ENCODE data around the gene KLHL7.

KLHL7 gene, protein sequence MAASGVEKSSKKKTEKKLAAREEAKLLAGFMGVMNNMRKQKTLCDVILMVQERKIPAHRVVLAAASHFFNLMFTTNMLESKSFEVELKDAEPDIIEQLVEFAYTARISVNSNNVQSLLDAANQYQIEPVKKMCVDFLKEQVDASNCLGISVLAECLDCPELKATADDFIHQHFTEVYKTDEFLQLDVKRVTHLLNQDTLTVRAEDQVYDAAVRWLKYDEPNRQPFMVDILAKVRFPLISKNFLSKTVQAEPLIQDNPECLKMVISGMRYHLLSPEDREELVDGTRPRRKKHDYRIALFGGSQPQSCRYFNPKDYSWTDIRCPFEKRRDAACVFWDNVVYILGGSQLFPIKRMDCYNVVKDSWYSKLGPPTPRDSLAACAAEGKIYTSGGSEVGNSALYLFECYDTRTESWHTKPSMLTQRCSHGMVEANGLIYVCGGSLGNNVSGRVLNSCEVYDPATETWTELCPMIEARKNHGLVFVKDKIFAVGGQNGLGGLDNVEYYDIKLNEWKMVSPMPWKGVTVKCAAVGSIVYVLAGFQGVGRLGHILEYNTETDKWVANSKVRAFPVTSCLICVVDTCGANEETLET

DNA sequence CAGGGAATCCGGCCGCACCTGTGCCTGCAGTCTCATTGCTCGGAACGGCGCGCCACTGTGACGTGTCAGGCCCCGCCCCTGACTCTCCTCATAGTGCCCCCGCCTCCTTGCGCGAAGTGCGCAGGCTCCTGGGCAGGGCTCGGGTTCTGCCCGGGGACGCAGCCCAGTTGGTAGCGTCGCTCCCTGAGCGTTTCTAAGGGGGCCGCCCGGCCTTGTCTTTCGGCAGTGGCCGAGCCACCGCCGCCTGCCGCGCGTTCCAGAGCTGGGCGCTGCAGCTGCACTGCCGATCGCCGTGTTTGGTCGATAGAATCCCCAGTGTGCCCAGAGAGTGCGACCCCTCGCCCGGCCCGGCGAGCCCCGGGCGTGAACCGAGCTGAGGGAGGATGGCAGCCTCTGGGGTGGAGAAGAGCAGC, at the start of gene KLHL7:
TSS of gene KLHL7 (plus strand) at position 142 of the 413 bp plus-strand sequence. CDS start at position 384, 242 bp downstream.
- peak; percentile 94 for DNase-seq

DNA sequence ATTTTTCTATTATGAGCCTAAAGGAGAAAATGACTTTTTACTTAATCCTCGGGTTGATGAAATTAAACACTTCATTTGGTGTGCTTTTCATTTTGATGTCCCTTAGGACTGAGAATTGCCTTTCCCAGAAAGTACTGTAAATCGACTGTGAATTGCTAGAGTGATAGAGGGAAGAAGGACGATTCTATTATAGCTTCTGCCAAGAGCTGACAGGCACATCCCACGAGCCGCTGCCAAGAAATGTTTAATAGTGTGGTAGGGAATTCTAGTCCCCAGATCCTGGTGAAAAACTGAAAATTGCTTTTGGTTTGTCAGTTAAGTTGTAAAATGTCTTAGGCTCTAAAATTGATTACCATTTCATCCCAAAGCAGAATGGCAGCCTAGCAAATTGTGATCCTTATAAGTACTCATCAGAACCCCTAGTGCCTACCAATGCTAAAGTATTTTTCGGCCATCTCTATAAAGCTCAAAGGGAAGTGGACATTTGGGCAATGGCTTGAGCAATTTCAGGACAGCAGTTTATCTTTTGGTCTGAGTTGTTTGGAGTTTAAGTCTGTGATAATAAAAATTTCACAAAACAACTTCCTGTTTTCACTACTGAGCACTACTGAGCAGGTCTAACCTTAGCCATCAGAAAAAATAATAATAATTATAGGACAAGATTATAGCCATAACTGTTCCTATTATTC, 47.0 kb upstream of the KLHL7 start:
- no peak for DNase-seq

DNA sequence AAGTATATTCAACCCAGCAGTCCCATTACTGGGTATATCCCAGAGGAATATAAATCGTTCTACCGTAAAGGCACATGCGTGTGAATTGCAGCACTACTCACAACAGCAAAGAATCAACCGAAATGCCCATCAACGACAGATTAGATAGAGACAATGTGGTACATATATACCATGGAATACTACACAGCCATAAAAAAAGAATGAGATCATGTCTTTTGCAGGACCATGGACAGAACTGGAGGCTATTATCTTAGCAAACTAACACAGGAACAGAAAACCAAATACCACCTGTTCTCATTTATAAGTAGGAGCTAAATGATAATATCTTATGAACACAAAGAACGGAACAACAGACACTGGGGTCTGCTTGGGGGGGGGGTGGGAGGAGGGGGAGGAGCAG, 44.3 kb upstream of the KLHL7 start:
- DNase-seq: no peak

DNA sequence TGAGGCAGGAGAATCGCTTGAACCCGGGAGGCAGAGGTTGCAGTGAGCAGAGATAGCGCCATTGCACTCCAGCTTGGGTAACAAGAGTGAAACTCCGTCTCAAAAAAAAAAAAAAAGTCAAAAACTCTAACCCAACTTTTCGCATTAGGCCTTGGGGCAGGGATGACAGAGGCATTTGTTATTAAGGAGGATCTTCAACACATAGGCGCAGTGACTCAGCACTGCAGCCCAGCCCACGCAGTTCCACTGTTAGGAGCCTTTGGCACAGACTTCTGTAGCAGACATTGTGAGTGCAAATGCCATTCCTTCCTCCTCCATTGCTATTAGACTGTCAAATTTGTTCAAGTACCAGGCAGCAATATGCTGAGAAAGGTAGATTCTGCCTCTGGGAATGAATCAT, 43.1 kb upstream of the KLHL7 start:
- no peak for DNase-seq

DNA sequence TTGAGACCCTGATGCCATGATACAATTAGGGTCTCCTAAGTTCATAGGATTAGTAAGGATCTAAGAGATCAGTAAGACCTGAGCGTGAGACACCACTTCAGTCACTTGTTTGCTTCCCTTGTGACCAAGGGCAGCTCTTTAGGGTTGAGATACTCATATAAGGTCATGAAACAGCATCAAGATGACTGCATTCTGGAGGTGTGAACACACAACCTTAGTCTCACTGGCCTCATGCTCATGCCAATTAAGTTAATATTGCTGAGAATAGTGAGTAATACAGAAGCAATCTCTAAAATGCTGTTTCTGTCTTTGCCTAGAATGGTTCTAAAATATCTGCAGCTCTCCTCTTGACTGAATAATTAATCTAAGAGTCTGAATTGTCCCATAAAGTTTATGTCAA, 39.6 kb upstream of the KLHL7 start:
- no peak for DNase-seq

DNA sequence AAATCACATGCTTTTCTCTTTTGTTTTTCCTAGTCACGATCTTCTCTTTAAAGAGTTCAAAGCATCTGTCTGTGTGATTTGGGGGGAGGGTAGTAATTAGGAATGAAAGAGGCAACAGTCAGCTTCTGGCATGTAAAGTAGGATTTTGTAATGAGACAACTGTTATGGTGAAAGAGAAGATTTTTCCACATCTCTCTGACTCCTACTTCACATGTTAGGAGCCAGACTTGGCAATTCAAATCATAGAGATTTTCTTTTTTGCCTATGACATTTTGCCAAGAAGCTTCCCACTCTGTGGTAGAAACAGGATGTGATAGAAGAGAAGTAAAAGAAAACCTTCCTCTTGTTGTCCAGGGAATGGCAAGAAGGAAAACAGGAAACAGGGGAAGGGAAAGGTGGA, 38.3 kb upstream of the KLHL7 start:
- no peak for DNase-seq

DNA sequence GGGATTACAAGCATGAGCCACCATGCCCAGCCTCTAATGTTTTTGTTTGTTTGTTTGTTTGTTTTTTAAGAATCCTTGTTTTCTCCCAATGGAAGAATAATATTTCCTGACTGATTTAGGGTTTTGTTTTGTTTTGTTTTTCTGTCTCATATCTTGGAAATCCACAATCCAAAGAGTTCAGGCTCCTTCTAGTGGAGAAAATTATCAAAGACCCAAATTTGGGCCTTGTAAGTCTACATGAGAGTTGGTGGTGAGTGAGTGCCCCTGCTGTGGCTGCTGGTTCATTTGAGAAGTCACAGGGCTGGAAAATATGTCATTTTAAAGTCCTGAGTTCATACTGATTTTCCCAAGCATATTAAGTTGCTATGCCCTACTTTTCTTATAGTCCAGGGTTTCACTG, 33.5 kb upstream of the KLHL7 start:
- no peak for DNase-seq

DNA sequence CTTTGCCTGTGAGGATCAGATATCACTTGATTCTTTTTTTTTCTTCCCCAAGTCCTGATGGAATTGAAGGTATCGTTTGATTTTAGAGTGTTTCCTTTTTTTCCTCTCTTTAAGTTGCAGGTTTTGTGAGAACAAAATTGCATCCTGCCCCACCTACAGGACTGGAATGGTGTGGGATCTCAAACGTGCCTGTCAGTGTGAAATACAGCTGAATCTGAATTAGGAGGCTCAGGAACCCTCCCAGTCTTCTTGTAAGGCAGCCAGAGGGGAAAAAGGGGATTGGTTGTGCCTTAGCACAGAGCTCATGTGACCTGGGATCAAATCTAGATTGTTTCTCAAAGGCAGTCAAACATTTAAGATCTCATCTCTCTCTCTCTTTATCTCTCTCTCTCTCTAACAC, 32.7 kb upstream of the KLHL7 start:
- DNase-seq: no peak

DNA sequence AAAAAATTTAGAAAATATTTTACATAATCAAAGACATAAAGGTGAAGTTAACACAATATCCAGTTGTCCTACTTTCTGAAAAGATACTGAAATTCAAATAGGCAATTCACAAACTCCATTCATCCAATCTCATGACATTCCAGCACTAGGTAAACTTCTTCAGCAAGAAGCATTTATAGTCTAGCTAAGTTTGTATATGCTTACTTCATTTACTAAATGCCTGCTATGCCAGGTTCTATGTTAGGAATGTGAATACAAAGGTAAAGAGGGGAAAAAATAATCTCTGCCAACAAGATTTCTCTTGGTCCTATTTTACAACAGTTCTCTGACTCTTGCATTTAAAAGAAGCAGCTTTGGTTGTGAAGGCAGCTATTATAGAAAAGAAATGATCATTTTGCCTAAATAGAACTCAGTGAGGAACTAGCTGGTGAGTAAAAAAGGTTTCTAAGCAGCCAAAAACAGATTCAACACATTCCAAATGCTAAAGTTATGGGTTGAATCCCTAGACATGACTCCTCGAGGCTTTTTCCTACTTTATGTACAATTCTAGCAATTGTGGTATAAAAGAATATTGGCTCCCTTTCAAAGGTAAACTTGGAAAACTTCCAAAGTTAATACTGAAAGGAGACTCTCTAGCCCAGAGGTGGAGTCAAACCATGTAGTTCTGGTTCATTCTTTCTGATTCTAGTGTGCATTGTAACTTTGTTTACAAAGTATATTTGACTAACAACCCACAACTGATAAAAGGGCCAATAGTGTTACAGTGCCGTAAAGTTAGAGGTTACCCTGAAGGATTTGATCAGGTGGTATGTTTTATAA, 30.9 kb upstream of the KLHL7 start:
- no peak for DNase-seq

DNA sequence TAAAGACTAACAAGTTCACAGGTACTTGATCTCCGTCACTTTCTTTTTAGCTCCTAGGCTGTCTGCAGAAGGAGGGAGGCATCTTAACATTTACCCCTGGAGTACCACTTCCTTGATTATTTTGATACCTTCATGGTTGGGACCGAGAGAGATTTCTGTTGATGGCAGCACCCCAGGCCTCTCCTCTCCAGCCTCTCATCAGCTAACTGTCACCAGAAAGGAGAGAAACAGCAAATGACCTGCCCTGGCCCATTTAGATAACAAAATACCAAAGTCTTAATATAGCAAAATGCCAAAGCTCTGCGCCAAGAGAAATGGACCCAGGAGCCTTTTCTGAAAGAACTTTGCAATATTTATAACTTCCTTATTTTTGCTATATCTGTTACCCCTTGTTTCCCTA, 30.0 kb upstream of the KLHL7 start:
- no peak for DNase-seq

DNA sequence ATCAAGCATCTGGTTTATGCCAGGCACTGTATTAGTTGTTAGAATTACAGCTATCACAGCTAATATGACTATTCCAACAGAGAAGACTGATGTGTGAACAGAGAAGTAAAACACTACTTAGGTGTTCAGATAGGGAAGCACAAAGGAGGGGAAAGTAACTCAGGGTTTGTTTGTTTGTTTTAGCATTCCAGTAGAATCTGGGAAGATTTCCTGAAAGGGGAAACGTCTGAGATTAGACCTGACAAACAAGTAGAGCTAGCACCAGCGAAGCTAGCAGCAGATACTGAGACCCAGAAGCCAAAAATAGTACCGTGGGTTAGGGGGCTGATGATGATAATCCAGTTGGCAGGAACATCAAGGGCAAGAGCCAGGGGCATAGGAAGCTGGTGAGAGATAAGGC, 28.8 kb upstream of the KLHL7 start:
- no peak for DNase-seq

DNA sequence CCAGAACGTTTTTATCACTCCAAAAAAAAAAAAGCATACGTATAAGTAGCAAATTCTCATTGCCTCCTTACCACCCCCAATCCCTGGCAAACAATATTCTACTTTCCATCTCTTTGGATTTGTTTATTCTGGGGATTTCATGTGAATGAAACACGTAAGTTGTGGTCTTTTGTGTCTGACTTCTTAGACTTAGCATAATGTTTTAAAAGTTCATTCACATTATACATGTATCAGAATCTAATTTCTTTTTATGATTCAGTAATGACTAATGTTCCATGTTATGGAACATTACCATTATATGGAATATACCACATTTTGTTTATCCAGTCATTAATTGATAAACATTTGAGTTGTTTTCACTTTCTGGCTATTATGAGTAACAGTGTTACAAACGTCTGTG, 12.5 kb upstream of the KLHL7 start:
- DNase-seq: no peak

DNA sequence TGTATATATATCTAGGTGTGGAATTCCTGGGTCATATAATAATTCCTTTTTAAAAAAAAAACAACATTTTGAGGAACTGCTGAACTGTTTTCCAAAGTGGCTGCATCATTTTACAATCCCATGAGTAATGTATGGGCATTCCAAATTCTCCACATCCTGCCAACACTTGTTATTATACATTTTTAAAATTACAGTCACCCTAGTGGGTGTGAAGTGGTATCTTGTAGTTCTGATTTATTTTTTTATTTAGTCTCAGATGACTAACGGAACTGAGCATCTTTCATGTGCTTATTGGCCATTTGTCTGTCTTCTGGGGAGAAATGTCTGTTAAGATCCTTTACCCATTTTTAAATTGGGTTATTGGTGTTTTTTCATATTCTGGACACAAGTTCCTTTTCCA, 12.0 kb upstream of the KLHL7 start:
- DNase-seq: no peak

DNA sequence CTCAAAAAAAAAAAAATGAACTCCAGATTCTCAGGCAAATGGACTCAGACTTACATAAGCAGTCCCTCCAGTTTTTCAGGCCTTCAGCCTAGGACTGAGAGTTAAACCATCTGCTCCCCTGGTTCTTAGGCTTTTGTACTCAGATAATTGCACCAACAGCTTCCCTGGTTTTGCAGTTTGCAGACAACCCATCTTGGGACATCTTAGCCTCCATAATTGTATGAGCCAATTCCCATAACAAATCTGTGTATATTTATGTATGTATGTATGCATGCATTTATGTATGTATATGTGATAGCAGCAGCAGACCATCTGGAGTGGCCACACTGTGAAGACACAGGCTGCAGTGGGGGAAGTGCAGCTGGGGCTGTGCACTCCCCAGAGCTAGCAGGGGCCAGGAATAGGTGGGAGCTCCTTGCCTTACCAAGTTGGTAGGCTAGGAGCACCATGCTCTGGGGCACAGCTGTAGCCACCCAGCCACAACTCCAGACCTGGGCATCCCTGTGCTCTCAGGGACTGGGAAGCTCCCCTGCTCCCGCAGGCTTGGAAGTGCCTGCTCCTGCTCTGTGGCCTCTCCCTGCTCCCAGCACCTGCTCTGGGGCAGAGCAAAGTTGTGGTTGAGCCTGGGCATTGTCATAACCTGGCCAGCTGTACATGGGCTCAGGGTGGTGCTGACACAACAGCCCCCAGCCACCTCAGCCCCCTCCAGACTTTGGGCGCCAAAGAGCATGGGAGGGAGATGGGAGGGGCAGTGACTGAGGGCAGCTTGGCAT, 8.9 kb upstream of the KLHL7 start:
- DNase-seq: no peak

DNA sequence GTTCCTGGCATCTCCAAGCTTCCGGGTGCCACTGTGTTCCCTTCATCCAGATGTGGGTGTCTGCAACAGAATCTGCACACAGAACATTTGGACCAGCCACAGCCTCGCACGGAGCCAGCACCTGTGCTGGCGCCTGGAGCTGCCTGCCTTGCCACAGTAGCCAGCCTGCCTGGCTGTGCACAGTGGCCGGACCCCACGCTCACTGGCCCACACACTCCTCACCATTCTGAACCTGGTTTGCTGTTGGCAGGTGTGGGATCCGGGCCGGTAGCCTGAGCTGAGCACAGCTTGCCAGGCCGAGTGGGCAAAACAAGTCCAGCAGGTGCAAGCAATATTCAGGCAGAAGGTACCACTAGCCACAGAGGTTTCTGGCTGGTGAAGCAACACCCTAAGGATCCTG, 7.6 kb upstream of the KLHL7 start:
- DNase-seq: no peak

DNA sequence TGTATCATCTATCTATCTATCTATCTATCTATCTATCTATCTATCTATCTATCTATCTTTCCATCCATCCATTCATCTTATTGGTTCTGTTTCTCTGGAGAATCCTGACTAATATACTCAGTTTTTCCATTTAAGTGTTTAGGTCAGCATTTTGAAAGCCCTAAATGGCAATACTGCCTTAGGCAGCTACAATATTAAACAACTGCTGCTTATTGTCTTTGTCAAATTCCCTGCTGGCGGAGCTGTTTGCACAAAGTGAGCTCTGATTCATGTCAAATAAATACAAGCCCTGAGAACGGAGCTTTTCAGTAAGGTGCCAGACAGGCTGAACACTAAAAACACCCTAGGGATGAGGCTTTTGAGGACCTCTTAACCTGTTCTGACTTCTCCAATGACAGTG, 7.1 kb upstream of the KLHL7 start:
- DNase-seq: no peak

DNA sequence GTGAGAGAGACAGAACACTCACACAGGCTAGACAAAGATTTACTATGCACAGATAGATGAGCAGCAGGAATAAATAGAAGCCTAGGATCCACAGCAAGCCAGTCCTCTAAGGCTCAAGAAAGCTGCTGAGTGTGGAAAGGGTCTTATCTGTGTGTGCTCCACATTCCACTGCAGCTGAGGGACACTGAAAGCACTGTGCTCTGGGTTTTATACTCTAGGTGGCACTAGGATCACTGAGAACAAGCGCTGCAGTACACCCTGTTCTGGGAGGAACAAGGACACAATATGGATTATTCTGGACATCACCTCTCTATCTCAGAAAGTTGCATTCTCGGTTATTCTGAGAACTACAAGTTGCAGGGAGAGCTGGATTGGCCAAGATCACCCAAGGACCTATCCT, 4.9 kb upstream of the KLHL7 start:
- DNase-seq: no peak

DNA sequence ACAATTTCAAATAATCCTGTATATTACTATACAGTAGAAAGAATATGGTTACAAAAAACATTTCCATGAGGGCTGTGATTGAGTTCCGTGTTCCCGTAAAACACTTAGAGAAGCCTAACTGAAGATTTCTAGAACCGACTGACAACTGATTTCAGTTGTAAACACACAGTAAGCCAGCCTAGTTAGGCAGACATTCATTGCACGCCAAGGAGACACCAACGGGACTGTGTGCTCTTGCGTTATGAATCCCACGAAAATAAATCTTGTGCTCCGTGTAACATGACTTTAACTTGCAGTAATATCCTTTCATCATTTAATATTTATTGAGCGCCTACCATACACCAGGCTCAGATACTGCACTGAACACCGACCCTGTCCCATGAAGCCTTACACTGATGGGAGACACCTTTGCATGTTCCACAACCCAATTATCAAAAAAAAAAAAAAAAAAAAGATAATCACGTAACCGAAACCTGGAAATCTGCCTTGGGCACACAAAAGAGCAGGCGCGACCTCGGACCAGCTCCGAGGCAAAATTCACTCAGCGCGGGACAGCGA, 420 bp upstream of the KLHL7 start:
- DNase-seq: no peak

DNA sequence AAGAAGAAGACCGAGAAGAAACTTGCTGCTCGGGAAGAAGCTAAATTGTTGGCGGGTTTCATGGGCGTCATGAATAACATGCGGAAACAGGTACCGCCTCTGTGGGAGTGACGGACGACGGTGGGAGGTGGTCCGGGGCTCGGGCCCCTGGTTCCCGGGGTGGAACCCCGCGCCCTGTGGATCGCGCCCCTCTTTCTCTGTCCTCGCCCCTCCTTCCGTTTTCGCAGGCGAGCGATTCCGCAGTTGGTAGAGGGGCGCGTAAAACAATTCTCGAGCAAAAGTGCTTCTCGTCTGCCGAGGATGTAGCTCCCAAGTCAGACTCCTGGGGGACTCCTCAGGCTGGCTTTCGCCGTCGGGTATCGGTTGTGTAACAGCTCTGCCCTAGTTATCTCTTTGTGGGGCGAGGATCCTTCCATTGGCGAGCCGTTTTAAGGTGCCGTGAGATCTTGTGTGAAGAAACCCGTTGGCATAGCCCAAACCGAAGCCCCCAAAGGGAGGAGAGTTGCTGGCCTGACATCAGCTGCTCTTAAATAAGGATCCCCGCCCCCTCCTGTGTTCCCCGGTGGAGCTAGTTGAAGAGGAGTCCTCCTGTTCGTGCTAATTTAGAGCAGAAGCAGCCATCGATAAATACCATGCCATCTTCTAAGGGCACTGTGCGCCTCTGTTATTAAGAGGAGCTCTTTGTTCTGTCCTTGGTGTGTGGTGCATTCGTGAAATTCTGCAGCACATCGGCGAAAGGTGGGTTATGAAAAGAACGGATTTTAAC, 655 bp downstream of the KLHL7 start:
- DNase-seq: peak; percentile 49

DNA sequence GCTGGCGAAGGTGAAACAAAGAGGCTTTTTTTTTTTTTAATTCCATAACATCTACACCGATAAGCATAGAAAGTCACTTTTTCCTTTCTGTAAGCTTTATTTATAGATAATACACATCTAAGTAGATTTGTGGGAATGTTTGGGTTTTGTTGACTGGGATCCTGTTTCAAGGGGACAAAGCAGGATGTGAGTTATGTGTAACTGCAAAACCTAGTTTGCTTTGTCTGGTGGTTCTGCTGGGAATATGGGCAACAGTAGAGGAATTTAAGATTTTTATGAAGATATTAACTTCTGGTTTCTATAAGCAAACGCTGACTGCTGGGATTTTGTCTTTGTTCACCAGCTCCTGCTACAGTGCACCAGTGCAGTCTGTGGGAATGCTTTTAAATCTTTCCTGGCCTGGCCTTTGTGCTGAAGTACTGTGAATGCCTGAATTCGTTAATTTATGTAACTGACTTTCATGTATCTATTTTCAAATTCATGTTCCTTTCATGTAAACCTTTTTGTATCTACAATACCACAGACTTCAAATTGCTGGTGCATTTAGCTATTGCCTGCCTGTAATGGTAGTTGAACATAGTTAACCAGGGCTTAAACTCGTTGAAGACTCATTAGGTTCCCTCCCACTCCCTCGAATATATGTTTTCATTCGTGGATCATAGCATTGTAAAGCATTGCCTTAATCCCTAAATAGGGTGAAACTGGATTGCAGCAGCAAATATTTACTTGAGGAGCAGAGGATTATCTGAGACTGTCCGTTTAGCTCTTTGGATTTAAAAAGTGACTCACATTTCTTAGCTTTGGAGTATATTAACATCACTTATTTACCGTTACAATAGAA, 1.5 kb downstream of the KLHL7 start:
- DNase-seq: no peak

Data from CD4-positive, alpha-beta T cell treated with Interleukin-21 for 1 hour (primary cell).